ENCODE data around the gene ANXA1.
A peak's percentile ranks its signal among the peaks of the same experiment; 100 is the strongest.

ANXA1 gene

GRCh38 chr9:73129941-73130685 is 21.6 kb upstream of the ANXA1 start:
- H3K4me3 ChIP-seq (ENCODE audit: control insufficient read depth, low read depth, low read length): no peak overlapping the region
- DNase-seq (ENCODE audit: low read depth): no peak
- no peak for TF ChIP-seq CTCF (conservative IDR thresholded peaks at IDR 0.05; ENCODE audit: control insufficient read depth, insufficient read depth, low read depth, low read length)

DNA sequence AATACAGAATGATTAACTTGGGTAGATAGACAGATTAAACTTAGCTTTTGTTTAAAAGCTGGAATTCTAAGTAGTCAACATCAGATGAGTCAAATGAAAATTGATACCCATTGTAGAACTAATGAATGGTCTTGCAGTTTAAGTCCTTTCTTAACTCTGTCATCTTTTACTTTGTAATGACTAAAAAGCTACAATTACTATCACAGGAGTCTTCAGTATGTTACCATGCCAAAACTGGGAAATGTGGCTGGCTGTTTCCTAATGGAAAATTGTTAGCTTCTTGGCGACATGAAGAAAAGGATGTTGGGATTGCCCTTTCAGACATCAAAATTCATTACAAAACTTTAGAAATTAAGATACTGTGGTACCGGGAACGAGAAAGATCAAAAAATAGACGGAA is 20.2 kb upstream of the ANXA1 start:
- TF ChIP-seq CTCF (conservative IDR thresholded peaks at IDR 0.05; ENCODE audit: control insufficient read depth, insufficient read depth, low read depth, low read length): no peak
- H3K4me3 ChIP-seq (ENCODE audit: control insufficient read depth, low read depth, low read length): no peak overlapping the region
- DNase-seq (ENCODE audit: low read depth): no peak

GRCh38 chr9:73132034-73132776 is 19.5 kb upstream of the ANXA1 start:
- no peak for TF ChIP-seq CTCF (conservative IDR thresholded peaks at IDR 0.05; ENCODE audit: control insufficient read depth, insufficient read depth, low read depth, low read length)
- peak overlapping the region; percentile 59 for H3K4me3 ChIP-seq (ENCODE audit: control insufficient read depth, low read depth, low read length)
- DNase-seq (ENCODE audit: low read depth): peak; percentile 79

DNA sequence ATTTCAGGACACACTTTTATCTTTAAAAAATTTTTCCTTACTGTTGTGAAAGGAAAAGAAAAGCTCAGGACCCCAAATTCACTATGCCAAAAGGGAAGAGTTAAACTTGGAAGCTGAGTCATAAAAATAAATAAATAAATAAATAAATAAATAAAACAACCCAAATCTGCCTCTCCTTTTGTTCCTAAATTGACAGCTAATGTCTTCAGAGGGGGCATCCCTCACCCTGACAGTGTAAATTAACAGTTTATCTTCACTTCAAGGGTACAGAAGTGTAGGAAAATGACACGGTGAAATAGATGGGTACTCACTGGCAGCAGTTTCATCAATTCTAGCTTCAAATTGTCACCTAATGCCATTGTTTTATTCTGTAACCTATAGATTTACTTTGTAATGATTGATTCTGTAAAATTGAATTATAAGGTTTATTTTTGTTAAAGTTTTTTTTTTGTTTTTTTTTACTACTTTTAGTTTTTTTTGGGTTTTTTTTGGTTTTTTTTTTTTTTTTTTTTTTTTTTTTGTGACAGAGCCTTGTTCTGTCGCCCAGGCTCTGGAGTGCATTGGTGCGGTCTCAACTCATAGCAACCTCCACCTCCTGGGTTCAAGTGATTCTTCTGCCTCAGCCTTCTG is 18.5 kb upstream of the ANXA1 start:
- TF ChIP-seq CTCF (conservative IDR thresholded peaks at IDR 0.05; ENCODE audit: control insufficient read depth, insufficient read depth, low read depth, low read length): no peak
- peak overlapping the region; percentile 59 for H3K4me3 ChIP-seq (ENCODE audit: control insufficient read depth, low read depth, low read length)
- no peak for DNase-seq (ENCODE audit: low read depth)

DNA sequence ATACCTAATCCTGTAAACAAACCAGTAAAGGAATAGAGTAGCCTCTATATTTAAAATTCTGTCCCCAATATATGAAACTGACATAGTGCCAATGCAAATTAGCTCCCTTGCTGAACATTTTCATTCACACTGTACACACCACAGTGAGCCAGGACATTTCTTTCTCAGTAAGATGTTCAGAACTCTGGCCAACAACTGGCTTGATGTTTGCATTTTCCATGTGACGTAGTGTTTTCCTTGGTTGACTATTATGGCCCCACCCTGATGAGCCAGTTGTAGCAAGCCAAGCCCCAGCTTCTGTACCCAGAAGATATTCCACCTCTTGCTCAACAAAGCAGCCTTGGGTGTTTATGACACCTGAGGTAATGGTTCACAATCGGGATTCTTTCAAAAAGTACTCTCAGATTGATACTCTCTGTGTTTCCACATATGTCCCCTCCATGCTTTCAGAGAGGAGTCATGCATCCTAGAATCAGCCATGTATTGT is 17.7 kb upstream of the ANXA1 start:
- DNase-seq (ENCODE audit: low read depth): peak; percentile 67
- TF ChIP-seq CTCF (conservative IDR thresholded peaks at IDR 0.05; ENCODE audit: control insufficient read depth, insufficient read depth, low read depth, low read length): no peak
- H3K4me3 ChIP-seq (ENCODE audit: control insufficient read depth, low read depth, low read length): no peak overlapping the region

- no peak overlapping the region for H3K4me3 ChIP-seq (ENCODE audit: control insufficient read depth, low read depth, low read length)
- DNase-seq (ENCODE audit: low read depth): no peak
- no peak for TF ChIP-seq CTCF (conservative IDR thresholded peaks at IDR 0.05; ENCODE audit: control insufficient read depth, insufficient read depth, low read depth, low read length)
These were observed 16.3 kb upstream of the ANXA1 start for GRCh38 chr9:73135394-73135793.

All from fibroblast of mammary gland (primary cell).